ENCODE data around the gene MAP10.

MAP10 gene, protein sequence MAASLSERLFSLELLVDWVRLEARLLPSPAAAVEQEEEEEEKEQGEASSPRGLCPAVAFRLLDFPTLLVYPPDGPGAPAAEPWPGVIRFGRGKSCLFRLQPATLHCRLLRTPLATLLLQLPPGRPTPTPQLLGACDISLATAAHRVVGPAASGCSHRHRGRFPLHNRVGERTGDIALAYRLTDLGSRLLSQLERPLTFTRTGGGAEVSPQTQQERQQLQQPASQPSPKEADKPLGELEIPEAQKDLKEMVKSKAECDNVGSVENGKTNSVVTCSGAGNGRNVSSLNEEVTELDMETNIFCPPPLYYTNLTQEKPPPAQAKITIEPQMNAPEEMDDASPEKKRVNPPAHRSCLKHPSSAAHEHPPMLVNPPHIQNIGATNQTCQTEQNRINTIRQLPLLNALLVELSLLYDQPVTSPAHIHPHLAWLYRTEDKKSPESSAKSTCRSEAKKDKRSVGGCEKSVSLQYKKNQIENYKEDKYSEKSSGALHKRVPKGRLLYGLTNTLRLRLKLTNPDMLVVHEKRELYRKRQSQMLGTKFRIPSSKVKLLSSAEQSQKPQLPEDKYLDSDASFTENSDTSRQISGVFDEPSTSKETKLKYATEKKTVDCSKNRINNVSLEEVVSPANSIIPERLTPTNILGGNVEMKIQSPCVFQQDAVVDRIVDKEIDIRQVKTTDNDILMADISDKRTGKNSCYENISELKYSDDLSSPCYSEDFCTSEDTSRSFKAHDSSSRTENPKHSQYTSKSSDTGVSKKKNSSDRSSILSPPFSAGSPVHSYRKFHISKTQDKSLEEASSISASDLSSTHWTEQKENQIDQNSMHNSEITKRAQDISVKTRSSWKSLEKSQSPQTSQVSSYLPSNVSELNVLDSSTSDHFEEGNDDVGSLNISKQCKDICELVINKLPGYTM

DNA sequence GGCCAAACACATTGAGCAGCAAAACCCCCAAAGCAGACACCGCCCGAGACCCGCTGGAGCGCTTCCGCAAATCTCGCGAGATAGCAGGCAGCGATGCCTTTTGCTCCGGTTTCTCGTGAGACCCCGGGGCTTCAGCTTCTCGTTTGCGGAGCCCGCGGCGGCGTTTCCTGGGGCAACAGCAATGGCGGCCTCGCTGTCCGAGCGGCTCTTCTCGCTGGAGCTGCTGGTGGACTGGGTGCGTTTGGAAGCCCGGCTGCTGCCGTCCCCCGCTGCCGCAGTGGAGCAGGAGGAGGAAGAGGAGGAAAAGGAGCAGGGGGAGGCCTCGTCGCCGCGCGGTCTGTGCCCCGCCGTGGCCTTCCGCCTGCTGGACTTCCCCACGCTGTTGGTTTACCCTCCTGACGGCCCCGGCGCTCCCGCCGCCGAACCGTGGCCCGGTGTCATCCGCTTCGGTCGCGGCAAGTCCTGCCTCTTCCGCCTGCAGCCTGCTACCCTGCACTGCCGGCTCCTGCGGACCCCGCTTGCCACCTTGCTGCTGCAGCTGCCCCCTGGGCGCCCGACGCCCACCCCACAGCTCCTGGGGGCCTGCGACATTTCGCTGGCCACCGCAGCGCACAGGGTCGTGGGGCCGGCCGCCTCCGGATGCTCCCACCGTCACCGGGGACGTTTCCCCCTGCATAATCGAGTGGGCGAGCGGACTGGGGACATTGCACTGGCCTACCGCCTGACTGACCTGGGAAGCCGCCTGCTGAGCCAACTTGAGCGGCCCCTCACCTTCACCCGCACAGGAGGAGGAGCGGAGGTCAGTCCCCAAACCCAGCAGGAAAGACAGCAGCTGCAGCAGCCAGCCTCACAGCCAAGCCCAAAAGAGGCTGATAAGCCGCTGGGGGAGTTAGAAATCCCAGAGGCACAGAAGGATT is at the start of gene MAP10:
TSS of gene MAP10 (plus strand) at position 148 of the 917 bp plus-strand sequence. CDS start at position 182, 34 bp downstream.
- TF ChIP-seq, protein P1, sequence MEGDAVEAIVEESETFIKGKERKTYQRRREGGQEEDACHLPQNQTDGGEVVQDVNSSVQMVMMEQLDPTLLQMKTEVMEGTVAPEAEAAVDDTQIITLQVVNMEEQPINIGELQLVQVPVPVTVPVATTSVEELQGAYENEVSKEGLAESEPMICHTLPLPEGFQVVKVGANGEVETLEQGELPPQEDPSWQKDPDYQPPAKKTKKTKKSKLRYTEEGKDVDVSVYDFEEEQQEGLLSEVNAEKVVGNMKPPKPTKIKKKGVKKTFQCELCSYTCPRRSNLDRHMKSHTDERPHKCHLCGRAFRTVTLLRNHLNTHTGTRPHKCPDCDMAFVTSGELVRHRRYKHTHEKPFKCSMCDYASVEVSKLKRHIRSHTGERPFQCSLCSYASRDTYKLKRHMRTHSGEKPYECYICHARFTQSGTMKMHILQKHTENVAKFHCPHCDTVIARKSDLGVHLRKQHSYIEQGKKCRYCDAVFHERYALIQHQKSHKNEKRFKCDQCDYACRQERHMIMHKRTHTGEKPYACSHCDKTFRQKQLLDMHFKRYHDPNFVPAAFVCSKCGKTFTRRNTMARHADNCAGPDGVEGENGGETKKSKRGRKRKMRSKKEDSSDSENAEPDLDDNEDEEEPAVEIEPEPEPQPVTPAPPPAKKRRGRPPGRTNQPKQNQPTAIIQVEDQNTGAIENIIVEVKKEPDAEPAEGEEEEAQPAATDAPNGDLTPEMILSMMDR (IDR thresholded peaks at IDR 0.05; ENCODE audit: low read depth, low read length): no peak
- no peak for DNase-seq (ENCODE audit: extremely low read depth, low read depth)

DNA sequence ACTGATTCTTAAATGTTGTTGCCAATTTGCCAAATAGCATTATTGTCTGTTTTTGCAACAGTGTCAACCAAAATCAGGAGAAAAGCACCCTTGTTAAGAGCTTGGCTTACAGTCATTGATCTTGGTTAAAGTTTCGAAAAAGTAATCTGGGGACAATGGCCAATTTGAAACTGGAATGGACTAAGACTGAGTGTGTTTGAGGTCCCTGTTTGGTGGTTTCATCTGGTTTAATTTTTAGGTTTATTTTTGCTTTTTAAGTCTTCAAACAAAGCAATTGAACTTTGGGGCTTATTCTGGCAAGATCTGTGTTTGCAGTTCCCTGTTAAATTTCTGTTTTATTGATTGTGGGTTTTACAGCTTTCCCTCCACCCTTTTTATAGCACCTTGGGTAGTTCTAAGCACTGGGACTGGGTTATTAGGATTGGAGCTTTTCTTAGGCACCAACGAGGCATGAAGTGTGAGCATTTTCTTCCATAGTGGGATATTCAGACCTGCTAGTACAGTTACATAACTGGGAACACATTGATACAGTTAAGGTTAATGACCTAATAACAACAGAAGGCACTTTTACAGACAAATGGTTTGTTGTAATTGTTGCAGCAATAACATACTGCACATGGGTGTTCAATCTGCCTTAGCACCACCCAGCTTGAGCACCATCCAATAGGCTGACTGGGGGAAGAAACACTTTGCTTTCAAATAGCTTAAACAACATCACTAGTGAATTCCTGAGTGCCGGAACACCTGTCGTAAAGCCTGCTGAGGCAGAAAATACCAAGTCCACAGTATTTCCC is 40.6 kb upstream of the MAP10 start:
- DNase-seq (ENCODE audit: extremely low read depth, low read depth): no peak
- TF ChIP-seq, protein P1 (IDR thresholded peaks at IDR 0.05; ENCODE audit: low read depth, low read length): no peak

DNA sequence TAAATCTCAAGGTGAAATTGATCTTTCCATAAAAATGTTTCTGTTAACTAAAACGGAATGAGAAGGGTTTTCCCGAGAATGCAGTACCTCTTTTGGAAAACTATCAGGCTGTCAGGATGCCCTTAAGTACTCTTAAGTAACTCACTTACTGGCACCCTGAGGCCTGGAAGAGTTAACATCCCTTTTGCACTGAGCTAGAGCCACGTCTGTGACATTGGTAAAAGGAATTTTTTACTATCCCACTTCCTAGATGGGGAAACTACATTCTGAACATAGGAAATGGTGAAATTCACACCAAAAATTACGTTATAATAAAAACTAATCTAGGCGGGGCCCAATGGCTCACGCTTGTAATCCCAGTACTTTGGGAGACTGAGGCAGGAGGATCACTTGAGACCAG is 39.7 kb upstream of the MAP10 start:
- DNase-seq (ENCODE audit: extremely low read depth, low read depth): no peak
- TF ChIP-seq, protein P1 (IDR thresholded peaks at IDR 0.05; ENCODE audit: low read depth, low read length): no peak

DNA sequence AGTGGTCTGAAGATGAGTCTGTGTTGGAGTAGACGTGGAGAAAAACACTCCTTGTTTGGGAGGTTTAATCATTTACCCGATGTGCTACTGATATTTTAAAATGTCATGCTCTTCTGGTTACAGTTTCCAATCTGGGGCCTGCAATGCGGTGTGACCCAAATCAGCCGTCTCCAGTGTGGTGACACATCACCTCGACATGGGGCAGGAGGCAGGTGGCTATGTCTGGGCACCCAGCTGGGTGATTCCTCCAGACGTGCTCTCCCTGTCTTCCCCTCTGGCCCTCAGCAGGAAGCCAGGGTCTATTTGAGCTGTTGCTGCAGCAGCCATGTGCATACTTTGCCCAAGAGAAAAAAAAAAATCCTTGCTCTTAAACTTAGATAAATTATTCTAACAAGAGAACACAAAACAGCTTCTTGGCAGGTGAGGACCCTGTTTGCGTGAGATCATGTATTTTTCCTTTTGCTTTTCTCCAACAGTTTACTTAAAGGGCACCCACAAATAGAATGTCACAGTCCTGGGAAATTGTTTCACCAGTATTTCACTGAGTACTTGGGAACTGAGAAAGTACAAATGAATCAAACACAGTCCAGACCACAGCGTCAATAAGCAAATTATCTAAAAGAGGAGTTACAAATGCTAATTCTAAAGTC is 38.9 kb upstream of the MAP10 start:
- DNase-seq (ENCODE audit: extremely low read depth, low read depth): no peak
- TF ChIP-seq, protein P1 (IDR thresholded peaks at IDR 0.05; ENCODE audit: low read depth, low read length): no peak

DNA sequence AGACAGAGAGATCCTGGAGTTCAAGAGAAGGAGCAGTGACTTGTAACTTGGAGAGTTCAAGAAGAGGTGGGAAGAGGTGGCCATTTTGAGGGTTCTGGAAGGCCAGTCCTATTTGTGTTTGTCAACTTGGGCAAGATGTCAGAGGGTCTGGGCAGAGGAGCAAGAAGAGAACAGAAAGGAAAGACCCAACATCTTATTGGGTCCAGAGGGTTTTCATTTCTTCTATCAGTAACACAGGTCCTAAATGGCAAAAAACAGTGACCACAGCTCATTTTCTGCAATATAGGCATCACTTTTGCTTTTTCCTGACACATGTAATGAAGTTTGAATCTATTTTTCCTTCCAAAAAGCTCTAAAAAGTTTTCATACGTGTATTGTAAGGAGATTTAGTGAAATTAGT is 38.3 kb upstream of the MAP10 start:
- TF ChIP-seq, protein P1 (IDR thresholded peaks at IDR 0.05; ENCODE audit: low read depth, low read length): no peak
- no peak for DNase-seq (ENCODE audit: extremely low read depth, low read depth)

All from AG09319 (cell line).